HepG2 (cell line): ENCODE measurements around the gene TUT7. TPM values are rescaled to one million over a fixed set of nuclear protein-coding genes. Genes with fewer than 3 reads are reported as not detected.

Experiments
- ATAC-seq: fragments of 200-7000 bp; cut with Tn5 transposase; 3 replicates; pipeline ENCODE4 v1.9.1; 2020; ENCODE audit warnings: mild to moderate bottlenecking, moderate library complexity
- BruUV-seq: library from RNA; stranded (reverse); fragments of 400-500 nt; replicated peaks from 2 replicates; lab custom pipeline; 2021; lab: Mats Ljungman, UMichigan
- CTCF ChIA-PET: fragments of 300-600 bp; formaldehyde crosslinking; extraction: SDS; loops from one replicate; lab custom pipeline; 2021; ENCODE audit warnings: low total read pairs, inconsistent platforms, low intra/inter-chr PET ratio; lab: Yijun Ruan, JAX
- POLR2A ChIA-PET: fragments of 350-600 bp; sonication (Branson Sonifier 250); formaldehyde crosslinking; loops from one replicate; lab custom pipeline; 2020; ENCODE audit warnings: antibody characterized with exemption, inconsistent platforms; lab: Yijun Ruan, JAX
- DNase-seq: peaks from one replicate; pipeline ENCODE4 v3.0.0-alpha.2; 2015; ENCODE audit warnings: low spot score
- FAIRE-seq: peaks from 3 replicates; lab custom pipeline; 2011; peaks lifted over from hg19 to GRCh38; lab: Jason Lieb, UNC
- H2AFZ ChIP-seq: one replicate; pipeline ENCODE4 v1.6.1; 2011; ENCODE audit warnings: low read length, inconsistent platforms
- H3K27ac ChIP-seq: fragments of 300-600 bp; 3 replicates; pipeline ENCODE4 v1.8.0; 2011; ENCODE audit warnings: mixed run types, mild to moderate bottlenecking, mixed read lengths, low read length, inconsistent platforms; ENCODE audit not compliant: insufficient read depth; ENCODE audit errors: extremely low read length
- H3K27me3 ChIP-seq, 2 experiments: fragments of 200-600 bp in 1 of 2; 2 replicates in 1 of 2; 3 replicates in 1 of 2; pipeline versions ENCODE4 v1.6.0 to v1.8.0; 2011; ENCODE audit warnings: low read length in 2 of 2, mild to moderate bottlenecking in 2 of 2, moderate library complexity in 2 of 2, inconsistent platforms in 1 of 2; ENCODE audit not compliant: insufficient read depth in 2 of 2, control insufficient read depth in 1 of 2
- H3K36me3 ChIP-seq, 2 experiments: fragments of 200-600 bp in 1 of 2; replicated peaks in 1 of 2; 2 replicates in 1 of 2; 3 replicates in 1 of 2; pipeline versions ENCODE4 v1.5.1 to v1.8.0; 2011; ENCODE audit warnings: low read length in 2 of 2, inconsistent platforms in 1 of 2; ENCODE audit not compliant: insufficient read depth in 2 of 2, control insufficient read depth in 1 of 2
- H3K4me1 ChIP-seq: 2 replicates; pipeline ENCODE4 v1.5.1; 2012; ENCODE audit warnings: low read length, inconsistent platforms; ENCODE audit not compliant: insufficient read depth
- H3K4me2 ChIP-seq: 2 replicates; pipeline ENCODE4 v1.6.0; 2011; ENCODE audit warnings: low read depth, low read length, inconsistent platforms
- H3K4me3 ChIP-seq, 3 experiments: fragments of 200-600 bp in 1 of 3; sonication (generic), shearing (Covaris generic) in 1 of 3; replicated peaks in 1 of 3; 2 replicates each; pipeline ENCODE4 v1.5.1; 2011 to 2016; ENCODE audit warnings: low read length in 3 of 3, inconsistent platforms in 2 of 3, low read depth in 2 of 3, mild to moderate bottlenecking in 2 of 3, control low read depth in 1 of 3, mixed read lengths in 1 of 3; ENCODE audit not compliant: insufficient read depth in 1 of 3
- H3K79me2 ChIP-seq: one replicate; pipeline ENCODE4 v1.6.1; 2011; ENCODE audit warnings: low read length, inconsistent platforms; ENCODE audit not compliant: insufficient read depth
- H3K9ac ChIP-seq: 2 replicates; pipeline ENCODE4 v1.6.0; 2011; ENCODE audit warnings: mild to moderate bottlenecking, low read depth, low read length, inconsistent platforms; ENCODE audit not compliant: insufficient read depth
- H3K9me3 ChIP-seq: 2 replicates; pipeline ENCODE4 v1.5.1; 2012; ENCODE audit warnings: mild to moderate bottlenecking, low read length
- H4K20me1 ChIP-seq: 2 replicates; pipeline ENCODE4 v1.6.0; 2011; ENCODE audit warnings: inconsistent platforms, mild to moderate bottlenecking, low read length, moderate library complexity; ENCODE audit not compliant: insufficient read depth
- ATF7 ChIP-seq, 2 experiments: fragments of 450-650 bp in 1 of 2; sonication (generic) in 1 of 2; formaldehyde crosslinking in 1 of 2; IDR thresholded peaks; 2 replicates each; pipeline versions ENCODE4 v1.4.0 to v1.6.1; 2016 to 2020; ENCODE audit warnings: antibody characterized with exemption in 1 of 2, mild to moderate bottlenecking in 1 of 2, missing genetic modification reagents in 1 of 2
- CREB1 ChIP-seq, 2 experiments: fragments of 450-650 bp in 1 of 2; IDR thresholded peaks; 2 replicates each; pipeline ENCODE4 v1.6.1; 2016 to 2017; ENCODE audit warnings: control low read depth in 1 of 2, mild to moderate bottlenecking in 1 of 2, missing compliant biosample characterization in 1 of 2, missing genetic modification characterization in 1 of 2
- GZF1 ChIP-seq: sonication (generic); formaldehyde crosslinking; IDR thresholded peaks from 2 replicates; pipeline ENCODE4 v1.5.1; 2020; ENCODE audit warnings: mild to moderate bottlenecking, missing genetic modification reagents
- MYPOP ChIP-seq: sonication (generic); formaldehyde crosslinking; IDR thresholded peaks from 2 replicates; pipeline ENCODE4 v1.8.1; 2023; ENCODE audit warnings: mild to moderate bottlenecking, moderate library complexity, missing genetic modification reagents
- POLR2AphosphoS2 ChIP-seq: IDR thresholded peaks from 2 replicates; pipeline ENCODE4 v1.6.1; 2011; ENCODE audit warnings: low read depth, low read length, improper control_type of control experiment
- ZNF20 ChIP-seq: sonication (generic); formaldehyde crosslinking; IDR thresholded peaks from 2 replicates; pipeline ENCODE4 v1.4.0; 2020; ENCODE audit warnings: mild to moderate bottlenecking, moderate library complexity, missing genetic modification reagents
- ZNF383 ChIP-seq: sonication (generic); formaldehyde crosslinking; IDR thresholded peaks from 2 replicates; pipeline ENCODE4 v1.4.0; 2020; ENCODE audit warnings: missing genetic modification reagents, mild to moderate bottlenecking, borderline replicate concordance
- ZNF432 ChIP-seq: sonication (generic); formaldehyde crosslinking; IDR thresholded peaks from 2 replicates; pipeline ENCODE4 v1.5.0; 2020; ENCODE audit warnings: missing genetic modification reagents, mild to moderate bottlenecking, borderline replicate concordance
- ZNF512B ChIP-seq: sonication (generic); formaldehyde crosslinking; IDR thresholded peaks from 2 replicates; pipeline ENCODE4 v1.5.1; 2020; ENCODE audit warnings: missing genetic modification reagents, mild to moderate bottlenecking, borderline replicate concordance
- ZNF513 ChIP-seq: sonication (generic); formaldehyde crosslinking; conservative IDR thresholded peaks from 2 replicates; pipeline ENCODE4 v1.5.0; 2020; ENCODE audit warnings: missing genetic modification reagents
- WGBS: methylation state at CpG from one replicate; pipeline ENCODE4 v1.1.6; 2017; ENCODE audit warnings: low lambda C conversion rate; 5-methylcytosine and 5-hydroxymethylcytosine counted together
- in situ Hi-C: cut with HindIII; loops from 2 replicates; pipeline ENCODE4 v1.10.0; 2017; ENCODE audit warnings: low pct_unique_long_range_greater_than_20kb; ENCODE audit not compliant: extremely low pct_ligation_motif_present
- intact Hi-C: fragments of 100-400 bp; cut with micrococcal nuclease; formaldehyde crosslinking; loops from one replicate; pipeline ENCODE4 v1.10.0; 2022; ENCODE audit not compliant: unreplicated experiment
- polyA plus RNA-seq, 8 experiments: library from polyadenylated mRNA; depleted of rRNA in 3 of 8; stranded (reverse) in 7 of 8; unstranded in 1 of 8; fragments of >200 nt; fragmentation: Illumina TruSeq in 4 of 8; extraction: Trizol in 4 of 8; gene quantifications; 2 replicates each; pipeline versions ENCODE4 v1.2.1 to v1.2.3, GENCODE V29; 2011 to 2016; ENCODE audit warnings: low read depth in 4 of 8, missing spikeins in 1 of 8, mixed read lengths in 1 of 8; ENCODE audit not compliant: insufficient read depth in 1 of 8
- total RNA-seq, 5 experiments: library from RNA; depleted of rRNA; stranded (reverse); fragments of >200 nt; fragmentation: Illumina TruSeq; extraction: Trizol; gene quantifications; 2 replicates each; pipeline ENCODE4 v1.2.3, GENCODE V29; 2016; ENCODE audit warnings: low read depth in 1 of 5

The TUT7 gene
- total and polyA plus RNA-seq, 2 of the 13 experiments (the other 11 are each of a cell fraction or from before 2014, with no cell fraction given): 12.0 to 19.4 TPM

GRCh38 chr9:86340356-86341006 is 13.7 kb downstream of the TUT7 start:
- H3K36me3 ChIP-seq: peaks cover 8 to 50% of the 10 kb centered on the region in 2 experiments
- no peak for DNase-seq
- TF ChIP-seq CREB1 (IDR thresholded peaks at IDR 0.05) (peak; percentile 61), CREB1 (CRISPR knock-in tag; IDR thresholded peaks at IDR 0.05) (no peak), MYPOP (CRISPR knock-in tag) (no peak), ATF7 (IDR thresholded peaks at IDR 0.05) (peak; percentile 93), ATF7 (CRISPR knock-in tag; IDR thresholded peaks at IDR 0.05) (no peak)
- no peak overlapping the region for H2AFZ ChIP-seq
- peaks cover 44% of the 10 kb centered on the region for H3K4me1 ChIP-seq
- no peaks in the 10 kb centered on the region for H4K20me1 ChIP-seq
- intact Hi-C loops: no loop called here
- no peaks in the 10 kb centered on the region for H3K27me3 ChIP-seq
- 100% methylated on average over 1 of the region's 1 CpG for WGBS
- H3K79me2 ChIP-seq: no peaks in the 10 kb centered on the region
- in situ Hi-C loops: no loop called here
- no peak overlapping the region for H3K4me3 ChIP-seq
- H3K9ac ChIP-seq: no peak overlapping the region
- FAIRE-seq: no peak
- no peak overlapping the region for H3K27ac ChIP-seq
- ChIA-PET POLR2A (interaction anchor here (1.1 kb wide), 1 partner anchor 58 kb away, joined by 4 read pairs; the partner anchor contains the start of gene ISCA1), CTCF (no interaction called here)
- no peaks in the 10 kb centered on the region for H3K9me3 ChIP-seq
- ATAC-seq: no peak
- H3K4me2 ChIP-seq: no peak overlapping the region
- no TSS peak for BruUV-seq

GRCh38 chr9:86337469-86338108 is 16.6 kb downstream of the TUT7 start:
- 91% methylated on average over 9 of the region's 9 CpGs for WGBS
- Histone ChIP-seq H3K36me3 (peaks cover 5 to 37% of the 10 kb centered on the region in 2 experiments), H3K4me2 (no peak overlapping the region), H3K79me2 (no peaks in the 10 kb centered on the region), H2AFZ (no peak overlapping the region), H3K4me1 (peaks cover 68% of the 10 kb centered on the region), H3K27me3 (no peaks in the 10 kb centered on the region), H3K4me3 (no peak overlapping the region), H3K27ac (peak overlapping the region; percentile 78), H3K9me3 (no peaks in the 10 kb centered on the region), H3K9ac (no peak overlapping the region), H4K20me1 (no peaks in the 10 kb centered on the region)
- DNase-seq: no peak
- no TSS peak for BruUV-seq
- POLR2A ChIA-PET: no interaction called here
- no peak for ATAC-seq
- FAIRE-seq: no peak
- in situ Hi-C loops: no loop called here
- intact Hi-C loops: loop anchor here (2.0 kb wide), 2 partner anchors 17 to 51 kb away; partner anchors contain the start of gene TUT7
- CTCF ChIA-PET: no interaction called here
- TF ChIP-seq ZNF383 (CRISPR knock-in tag) (no peak), ZNF20 (no peak), ZNF513 (CRISPR knock-in tag) (no peak), ZNF512B (CRISPR knock-in tag) (no peak), GZF1 (peak; percentile 97), POLR2AphosphoS2 (no peak), ZNF432 (no peak)
